Activated naive CD4-positive, alpha-beta T cell treated with Interleukin-2 at 50 U/mL for 16 hours (primary cell): Measurements from ENCODE around the gene CAMK2G.
"Not testable (repeated sequence)": the region's sequence is repeated elsewhere in the genome, so short reads cannot be mapped to it uniquely, and the experiment has no call there.

Experiments
- DNase-seq: peaks from one replicate; pipeline ENCODE4 v3.0.0-alpha.2; 2020

CAMK2G gene

GRCh38 chr10:73874267-73875138 is at the start of gene CAMK2G:
TSS of gene CAMK2G (minus strand) at chr10:73874555. CDS start at chr10:73874461, 94 bp downstream.
- peak; percentile 79 for DNase-seq

- no peak for DNase-seq
Observed at GRCh38 chr10:73922864-73923133, 48.4 kb upstream of the CAMK2G start.

GRCh38 chr10:73922007-73922863 is 47.9 kb upstream of the CAMK2G start:
- no peak for DNase-seq

GRCh38 chr10:73920089-73920488 is 45.7 kb upstream of the CAMK2G start:
- DNase-seq: no peak

GRCh38 chr10:73919481-73919880 is 45.1 kb upstream of the CAMK2G start:
- not testable (repeated sequence) for DNase-seq

- no peak for DNase-seq
Observed at GRCh38 chr10:73917566-73918305, 43.4 kb upstream of the CAMK2G start.

DNA sequence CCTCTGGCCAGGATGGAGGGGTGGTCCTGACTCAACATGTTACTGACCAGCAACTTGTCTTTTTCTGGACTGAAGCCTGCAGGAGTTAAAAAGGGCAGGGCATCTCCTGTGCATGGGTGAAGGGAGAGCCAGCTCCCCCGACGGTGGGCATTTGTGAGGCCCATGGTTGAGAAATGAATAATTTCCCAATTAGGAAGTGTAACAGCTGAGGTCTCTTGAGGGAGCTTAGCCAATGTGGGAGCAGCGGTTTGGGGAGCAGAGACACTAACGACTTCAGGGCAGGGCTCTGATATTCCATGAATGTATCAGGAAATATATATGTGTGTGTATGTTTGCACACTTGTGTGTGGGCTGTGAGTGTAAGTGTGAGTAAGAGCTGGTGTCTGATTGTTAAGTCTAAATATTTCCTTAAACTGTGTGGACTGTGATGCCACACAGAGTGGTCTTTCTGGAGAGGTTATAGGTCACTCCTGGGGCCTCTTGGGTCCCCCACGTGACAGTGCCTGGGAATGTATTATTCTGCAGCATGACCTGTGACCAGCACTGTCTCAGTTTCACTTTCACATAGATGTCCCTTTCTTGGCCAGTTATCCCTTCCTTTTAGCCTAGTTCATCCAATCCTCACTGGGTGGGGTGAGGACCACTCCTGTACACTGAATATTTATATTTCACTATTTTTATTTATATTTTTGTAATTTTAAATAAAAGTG is 42.6 kb upstream of the CAMK2G start:
- no peak for DNase-seq

GRCh38 chr10:73915206-73915851 is 41.0 kb upstream of the CAMK2G start:
- DNase-seq: no peak

DNA sequence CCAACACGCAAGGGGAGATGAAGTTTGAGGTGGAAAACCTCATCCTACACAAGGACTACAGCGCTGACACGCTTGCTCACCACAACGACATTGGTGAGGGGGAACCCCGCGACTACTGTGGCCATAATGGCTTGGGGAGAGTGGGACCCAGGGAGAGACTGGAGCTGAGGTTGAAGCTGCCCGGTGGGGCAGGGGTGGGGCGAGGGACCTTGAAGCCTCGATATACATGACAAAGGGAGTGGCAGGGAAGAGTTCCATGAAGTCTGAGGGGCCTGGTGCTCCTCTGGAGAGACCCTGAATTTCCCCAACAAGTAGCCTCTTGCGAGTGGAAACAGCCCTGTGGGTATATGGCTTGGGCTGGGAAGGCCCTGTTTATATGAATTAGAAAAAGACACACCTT is 39.7 kb upstream of the CAMK2G start:
- DNase-seq: no peak

- DNase-seq: no peak
Observed at GRCh38 chr10:73911553-73912004, 37.2 kb upstream of the CAMK2G start.

GRCh38 chr10:73910764-73911552 is 36.6 kb upstream of the CAMK2G start, which contains the start of gene PLAU:
TSS of gene PLAU (plus strand) at chr10:73911132. CDS start at chr10:73911556, 424 bp downstream.
- DNase-seq: peak; percentile 44

DNA sequence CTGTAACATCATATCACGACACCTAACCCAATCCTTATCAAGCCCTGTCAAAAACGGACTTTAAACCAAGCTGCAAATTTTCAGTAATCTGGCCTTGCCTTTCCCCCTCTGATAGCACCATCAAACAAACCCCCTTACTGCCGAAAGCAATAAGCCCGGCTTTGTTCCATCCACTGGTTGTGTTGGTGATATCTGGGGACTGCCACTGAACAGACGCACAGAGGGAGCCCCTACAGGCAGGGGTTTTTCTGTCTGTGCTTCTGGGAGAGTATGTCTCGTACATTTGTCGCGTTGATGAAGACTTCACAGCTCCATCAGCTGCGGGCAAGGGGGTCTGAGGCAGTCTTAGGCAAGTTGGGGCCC is 36.0 kb upstream of the CAMK2G start:
- DNase-seq: no peak

GRCh38 chr10:73909540-73910115 is 35.3 kb upstream of the CAMK2G start:
- no peak for DNase-seq

GRCh38 chr10:73908853-73909539 is 34.6 kb upstream of the CAMK2G start:
- DNase-seq: peak; percentile 69

GRCh38 chr10:73907841-73908517 is 33.6 kb upstream of the CAMK2G start:
- DNase-seq: no peak

DNA sequence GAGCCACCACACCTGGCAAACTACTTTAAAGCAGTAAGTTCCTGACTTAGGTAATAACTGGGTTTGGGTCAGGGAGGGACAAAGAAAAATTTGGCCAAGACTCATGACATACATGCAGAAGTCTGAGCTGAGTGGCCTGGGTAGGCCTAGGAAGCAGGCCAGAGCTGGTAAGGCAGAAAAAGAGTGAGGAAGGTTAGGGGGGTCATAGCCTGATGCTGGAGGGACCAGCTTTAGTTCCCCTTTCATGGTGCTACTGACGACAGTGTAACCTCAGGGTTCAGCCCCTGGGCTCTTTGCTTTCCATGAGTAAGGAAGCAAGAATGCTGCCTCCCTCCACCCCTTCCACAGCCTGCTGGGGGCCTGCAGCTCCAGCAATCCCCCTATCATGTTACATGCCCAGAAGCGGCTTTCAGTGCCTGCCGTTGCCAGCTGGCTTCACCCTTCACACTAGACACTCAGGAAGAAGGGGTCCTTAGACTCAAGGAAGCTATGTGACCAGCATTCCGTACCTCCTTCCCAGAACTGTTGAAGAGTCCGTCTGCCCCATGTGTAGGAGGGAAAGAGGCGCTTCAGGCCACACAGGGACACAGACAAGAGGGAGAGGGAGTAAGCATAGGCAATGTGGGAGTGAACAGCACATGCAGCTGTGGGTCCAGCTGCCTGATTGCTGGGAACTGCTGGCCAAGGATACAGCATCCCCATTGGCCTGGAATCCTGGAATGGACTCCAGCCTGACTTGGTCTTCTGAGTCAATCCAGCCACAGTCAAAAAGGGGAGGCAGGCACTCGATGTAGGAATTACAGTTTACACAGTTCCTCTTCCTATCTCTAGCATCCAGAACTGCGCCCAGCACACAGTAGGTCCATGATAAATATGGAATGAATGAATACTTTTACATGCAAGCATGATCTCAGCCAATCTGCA is 32.4 kb upstream of the CAMK2G start:
- DNase-seq: no peak

- no peak for DNase-seq
Observed at GRCh38 chr10:73905256-73906020, 31.1 kb upstream of the CAMK2G start.

DNA sequence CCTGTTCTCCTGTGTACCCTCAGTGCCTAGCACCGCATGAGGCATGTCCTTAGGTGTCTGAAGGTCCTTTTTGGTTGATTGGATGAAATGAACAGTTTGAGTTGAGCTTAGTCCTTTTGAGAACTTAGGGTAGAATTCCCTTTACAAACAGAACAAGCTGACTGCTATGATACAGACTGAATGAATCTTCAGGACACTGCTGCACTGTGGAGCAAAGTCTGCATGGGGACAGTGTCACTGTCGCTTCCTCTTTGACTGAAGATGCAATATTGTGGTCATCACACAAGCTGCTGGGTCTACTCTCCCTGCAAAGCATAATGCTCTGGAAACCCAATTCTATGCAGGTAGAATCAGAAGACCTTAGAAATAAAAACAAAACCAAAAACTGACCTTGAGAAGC is 28.0 kb upstream of the CAMK2G start:
- DNase-seq: no peak
